ENCODE results near the gene NUDCD3.

Gene NUDCD3

DNA sequence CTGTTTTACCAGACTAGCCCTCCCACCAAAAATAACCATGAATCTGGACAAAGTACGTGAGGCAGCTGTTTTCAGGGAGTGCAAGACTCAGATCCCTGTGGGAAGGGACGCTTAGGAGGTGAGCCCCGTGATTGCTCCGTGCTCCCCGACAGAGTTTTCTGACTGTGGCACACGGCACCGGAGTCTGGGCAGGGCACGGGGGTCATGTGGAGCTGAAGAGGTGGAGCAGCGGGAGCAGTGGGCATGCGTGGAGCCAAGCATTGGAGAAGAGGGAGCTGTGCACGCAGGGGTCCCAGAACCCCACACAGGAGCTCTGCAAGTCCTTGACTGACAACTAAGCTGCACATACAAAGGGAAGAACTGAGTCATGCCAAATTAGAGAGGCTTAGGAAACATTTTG is 154.0 kb downstream of the NUDCD3 start:
- H3K4me3 ChIP-seq (ENCODE audit: low read depth, low read length) = no peak overlapping the region
- H3K9me3 ChIP-seq (ENCODE audit: control insufficient read depth, insufficient read depth, low read length) = no peaks in the 10 kb centered on the region
- no peak overlapping the region for H3K9ac ChIP-seq (ENCODE audit: low read depth, low read length)
- H3K4me1 ChIP-seq (ENCODE audit: control insufficient read depth, insufficient read depth, low read length) = no peaks in the 10 kb centered on the region
- H3K36me3 ChIP-seq (ENCODE audit: control insufficient read depth, insufficient read depth, low read length) = no peaks in the 10 kb centered on the region
- H3K27ac ChIP-seq (ENCODE audit: low read depth, low read length) = no peak overlapping the region
- 0 out of 2 replicates have a peak, but pooled peaks cover 3% of the 10 kb centered on the region for H3K27me3 ChIP-seq (ENCODE audit: control insufficient read depth, insufficient read depth, low read length)

DNA sequence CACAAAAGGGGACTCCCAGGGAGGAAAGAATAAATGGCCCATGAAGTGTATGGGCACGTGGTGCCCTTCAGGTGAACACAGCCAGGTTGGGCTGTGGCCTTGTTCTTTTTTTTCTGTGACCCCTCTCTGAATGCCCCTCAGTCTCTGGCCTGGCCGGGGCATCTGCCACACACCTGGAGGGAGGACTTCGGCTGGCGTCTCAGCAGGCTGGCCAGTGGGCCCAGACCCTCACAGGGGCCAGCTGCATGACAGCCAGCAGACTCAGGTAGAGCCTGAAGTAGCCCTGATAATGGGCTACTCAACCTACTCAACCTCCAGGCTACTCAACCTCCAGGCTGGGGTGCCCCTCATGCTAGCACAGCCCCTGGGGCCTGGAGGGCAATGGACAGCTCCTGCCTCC is 155.3 kb downstream of the NUDCD3 start:
- H3K4me1 ChIP-seq (ENCODE audit: control insufficient read depth, insufficient read depth, low read length) = no peaks in the 10 kb centered on the region
- no peak overlapping the region for H3K27ac ChIP-seq (ENCODE audit: low read depth, low read length)
- 0 out of 2 replicates have a peak, but pooled peaks cover 3% of the 10 kb centered on the region for H3K27me3 ChIP-seq (ENCODE audit: control insufficient read depth, insufficient read depth, low read length)
- no peaks in the 10 kb centered on the region for H3K9me3 ChIP-seq (ENCODE audit: control insufficient read depth, insufficient read depth, low read length)
- H3K4me3 ChIP-seq (ENCODE audit: low read depth, low read length) = no peak overlapping the region
- no peak overlapping the region for H3K9ac ChIP-seq (ENCODE audit: low read depth, low read length)
- no peaks in the 10 kb centered on the region for H3K36me3 ChIP-seq (ENCODE audit: control insufficient read depth, insufficient read depth, low read length)

DNA sequence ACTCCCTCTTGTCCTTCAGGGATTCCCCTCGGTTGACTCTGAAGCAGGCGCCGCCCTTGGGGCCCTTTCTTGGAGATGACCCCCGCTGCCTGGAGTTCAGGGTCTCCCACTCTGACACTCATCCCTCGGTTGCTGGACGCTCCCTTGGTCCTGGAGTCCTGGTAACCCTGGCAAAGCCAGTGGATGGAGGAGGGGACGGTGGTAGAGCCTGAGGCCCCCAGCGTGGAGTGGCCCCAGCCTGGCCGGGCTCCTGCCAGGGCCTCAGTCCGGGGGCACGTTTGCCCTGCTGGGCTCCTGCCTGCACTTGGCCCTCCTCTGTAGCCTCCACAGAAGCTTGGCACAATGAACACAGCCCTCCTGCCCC is 155.7 kb downstream of the NUDCD3 start:
- Histone ChIP-seq H3K9me3 (ENCODE audit: control insufficient read depth, insufficient read depth, low read length) (no peaks in the 10 kb centered on the region), H3K4me1 (ENCODE audit: control insufficient read depth, insufficient read depth, low read length) (no peaks in the 10 kb centered on the region), H3K4me3 (ENCODE audit: low read depth, low read length) (no peak overlapping the region), H3K27me3 (ENCODE audit: control insufficient read depth, insufficient read depth, low read length) (0 out of 2 replicates have a peak, but pooled peaks cover 3% of the 10 kb centered on the region), H3K9ac (ENCODE audit: low read depth, low read length) (no peak overlapping the region), H3K27ac (ENCODE audit: low read depth, low read length) (no peak overlapping the region), H3K36me3 (ENCODE audit: control insufficient read depth, insufficient read depth, low read length) (no peaks in the 10 kb centered on the region)

DNA sequence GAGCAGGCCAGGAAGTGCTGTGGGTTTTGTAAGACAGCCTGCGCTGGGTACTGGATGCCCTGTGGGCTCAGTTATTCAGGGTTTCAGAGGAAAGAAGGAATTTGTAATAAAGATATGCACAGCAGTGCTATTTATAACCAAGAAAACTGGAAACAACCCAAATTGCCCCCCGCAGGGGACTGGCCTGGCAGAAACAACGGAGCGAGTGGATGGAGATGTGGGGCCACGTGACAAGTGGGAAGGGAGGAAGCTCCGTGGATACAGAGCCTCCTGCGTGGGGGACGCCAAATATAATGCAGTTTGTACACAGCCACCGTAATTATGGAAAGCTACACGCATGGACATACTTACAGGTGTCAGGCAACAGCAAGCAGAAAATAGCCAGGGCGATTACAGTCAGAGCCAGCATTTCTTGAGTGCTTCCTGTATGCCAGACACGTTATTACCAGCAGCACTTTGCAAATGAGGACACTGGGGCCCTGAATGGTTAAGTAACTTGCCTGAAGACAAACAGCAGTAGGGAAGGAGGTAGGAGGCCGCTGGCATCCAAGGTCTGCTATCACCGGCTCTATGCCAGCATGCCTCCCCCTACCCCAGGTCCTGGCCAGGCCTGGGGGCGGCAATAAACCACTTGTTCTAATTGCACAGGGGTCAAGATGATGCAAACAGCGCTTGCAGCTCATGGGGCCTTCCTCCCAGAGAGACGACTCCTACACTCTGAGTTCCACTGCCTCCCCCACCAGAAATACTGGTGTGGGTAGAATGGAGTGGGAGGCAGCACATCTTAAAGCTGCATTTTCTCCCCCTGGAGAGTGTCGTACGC is 156.3 kb downstream of the NUDCD3 start:
- Histone ChIP-seq H3K9me3 (ENCODE audit: control insufficient read depth, insufficient read depth, low read length) (no peaks in the 10 kb centered on the region), H3K36me3 (ENCODE audit: control insufficient read depth, insufficient read depth, low read length) (no peaks in the 10 kb centered on the region), H3K4me1 (ENCODE audit: control insufficient read depth, insufficient read depth, low read length) (no peaks in the 10 kb centered on the region), H3K9ac (ENCODE audit: low read depth, low read length) (no peak overlapping the region), H3K4me3 (ENCODE audit: low read depth, low read length) (no peak overlapping the region), H3K27ac (ENCODE audit: low read depth, low read length) (no peak overlapping the region), H3K27me3 (ENCODE audit: control insufficient read depth, insufficient read depth, low read length) (0 out of 2 replicates have a peak, but pooled peaks cover 2% of the 10 kb centered on the region)

DNA sequence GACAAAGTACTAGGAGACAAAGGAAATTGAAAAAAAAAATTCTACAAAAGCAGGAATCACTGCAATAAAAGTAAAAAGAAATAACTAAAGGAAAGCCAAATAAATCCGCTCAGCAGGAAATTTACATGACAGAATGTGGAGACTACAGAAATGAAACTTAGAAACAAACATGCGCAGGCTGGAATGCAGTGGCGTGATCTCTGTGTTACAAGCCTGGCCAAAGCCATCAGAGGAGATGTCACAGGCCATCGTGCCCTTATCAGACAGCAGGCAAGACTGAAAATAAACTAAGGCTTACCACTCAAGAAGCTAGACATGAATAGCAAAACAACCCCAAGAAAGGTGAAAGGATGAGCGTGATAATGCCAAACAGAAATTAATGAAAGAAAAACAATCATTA is 158.8 kb downstream of the NUDCD3 start:
- Histone ChIP-seq H3K9ac (ENCODE audit: low read depth, low read length) (no peak overlapping the region), H3K4me1 (ENCODE audit: control insufficient read depth, insufficient read depth, low read length) (no peaks in the 10 kb centered on the region), H3K27ac (ENCODE audit: low read depth, low read length) (no peak overlapping the region), H3K27me3 (ENCODE audit: control insufficient read depth, insufficient read depth, low read length) (peaks cover 17% of the 10 kb centered on the region), H3K4me3 (ENCODE audit: low read depth, low read length) (no peak overlapping the region), H3K36me3 (ENCODE audit: control insufficient read depth, insufficient read depth, low read length) (no peaks in the 10 kb centered on the region), H3K9me3 (ENCODE audit: control insufficient read depth, insufficient read depth, low read length) (no peaks in the 10 kb centered on the region)

DNA sequence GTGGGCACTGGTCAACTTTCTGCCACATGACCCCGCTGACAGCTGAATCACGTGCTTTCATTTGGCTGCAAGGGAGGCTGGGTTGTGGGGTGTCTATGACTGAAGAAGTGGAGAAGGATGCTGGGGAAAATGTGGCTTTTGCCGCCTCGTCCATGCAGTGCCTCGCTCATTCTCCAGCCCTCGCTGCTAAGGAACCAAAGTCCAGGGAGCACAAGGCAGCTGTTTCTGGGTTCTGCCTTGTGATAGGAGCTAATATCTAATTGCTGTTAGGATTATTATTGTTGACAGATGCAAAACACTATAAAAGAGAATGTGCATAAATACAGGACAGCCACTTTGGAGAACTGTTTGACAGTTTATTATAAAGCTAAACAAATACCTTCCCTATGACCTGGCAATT is 160.1 kb downstream of the NUDCD3 start:
- no peaks in the 10 kb centered on the region for H3K36me3 ChIP-seq (ENCODE audit: control insufficient read depth, insufficient read depth, low read length)
- no peak overlapping the region for H3K27ac ChIP-seq (ENCODE audit: low read depth, low read length)
- peaks cover 28% of the 10 kb centered on the region for H3K27me3 ChIP-seq (ENCODE audit: control insufficient read depth, insufficient read depth, low read length)
- no peak overlapping the region for H3K9ac ChIP-seq (ENCODE audit: low read depth, low read length)
- H3K4me3 ChIP-seq (ENCODE audit: low read depth, low read length) = no peak overlapping the region
- no peaks in the 10 kb centered on the region for H3K9me3 ChIP-seq (ENCODE audit: control insufficient read depth, insufficient read depth, low read length)
- peaks cover 3% of the 10 kb centered on the region; the same call in 1 of the 2 replicates for H3K4me1 ChIP-seq (ENCODE audit: control insufficient read depth, insufficient read depth, low read length)

DNA sequence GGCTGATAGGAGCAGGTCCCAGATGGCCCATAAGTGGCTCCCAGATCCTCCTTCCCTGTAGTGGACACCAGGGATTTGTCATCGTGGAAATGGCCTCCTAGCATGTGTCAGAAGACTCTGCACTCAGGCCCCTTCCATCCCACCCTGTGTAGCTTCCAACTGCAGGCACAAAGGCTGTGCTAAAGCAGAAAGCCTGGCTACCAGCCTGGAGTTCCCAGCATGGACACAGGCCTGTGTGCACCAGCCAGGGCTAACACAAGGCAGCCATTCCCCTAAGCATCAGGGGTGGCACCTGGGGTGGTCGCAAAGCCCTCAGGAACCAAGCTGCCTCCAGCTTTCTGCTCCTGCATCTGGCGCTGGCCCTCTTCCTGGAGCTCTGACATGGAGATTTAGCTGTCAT is 160.6 kb downstream of the NUDCD3 start:
- peaks cover 3% of the 10 kb centered on the region; the same call in 1 of the 2 replicates for H3K4me1 ChIP-seq (ENCODE audit: control insufficient read depth, insufficient read depth, low read length)
- no peak overlapping the region for H3K9ac ChIP-seq (ENCODE audit: low read depth, low read length)
- no peak overlapping the region for H3K4me3 ChIP-seq (ENCODE audit: low read depth, low read length)
- peaks cover 32% of the 10 kb centered on the region for H3K27me3 ChIP-seq (ENCODE audit: control insufficient read depth, insufficient read depth, low read length)
- H3K9me3 ChIP-seq (ENCODE audit: control insufficient read depth, insufficient read depth, low read length) = no peaks in the 10 kb centered on the region
- H3K36me3 ChIP-seq (ENCODE audit: control insufficient read depth, insufficient read depth, low read length) = no peaks in the 10 kb centered on the region
- no peak overlapping the region for H3K27ac ChIP-seq (ENCODE audit: low read depth, low read length)
